ENCODE data around the gene RTN1.

DNA sequence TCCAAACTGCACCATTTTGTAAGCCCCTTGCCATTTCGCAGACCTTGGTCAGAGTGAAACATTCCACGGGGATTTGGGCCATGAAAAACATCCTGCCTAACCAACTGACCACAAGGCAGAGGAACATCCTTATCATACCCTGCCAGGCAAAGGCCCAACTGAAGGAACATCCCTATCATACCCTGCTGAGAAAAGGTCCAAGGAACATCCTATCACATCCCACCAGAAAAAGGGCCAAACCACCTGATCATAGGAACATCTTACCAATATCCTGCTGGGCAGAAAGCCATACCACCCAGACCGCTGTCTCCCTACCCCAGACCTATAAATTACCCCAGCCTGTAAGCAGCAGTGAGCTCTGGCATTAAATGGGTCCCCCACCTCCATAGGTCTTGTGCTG lies 30.0 kb upstream of the RTN1 start:
- TF ChIP-seq CTCF (IDR thresholded peaks at IDR 0.05; ENCODE audit: insufficient read depth, low read length), result no peak
- no peak for TF ChIP-seq POLR2AphosphoS5 (IDR thresholded peaks at IDR 0.05; ENCODE audit: low read depth)
- TF ChIP-seq REST (IDR thresholded peaks at IDR 0.05; ENCODE audit: insufficient replicate concordance, low read depth), result no peak

Measured in HL-60 (cell line).